Keratinocyte (primary cell): ENCODE results near the gene HOXA6. TPM values are rescaled to one million over a fixed set of nuclear protein-coding genes. Genes with fewer than 3 reads are reported as not detected.
A peak's percentile ranks its signal among the peaks of the same experiment; 100 is the strongest.

ENCODE experiments used
- DNase-seq: peaks from one replicate; pipeline ENCODE4 v3.0.0-alpha.2; 2011; ENCODE audit warnings: low read depth, missing footprints, low spot score
- FAIRE-seq: peaks from 2 replicates; lab custom pipeline; 2011; peaks lifted over from hg19 to GRCh38; lab: Jason Lieb, UNC
- H2AFZ ChIP-seq: 2 replicates; pipeline ENCODE4 v1.6.0; 2012; ENCODE audit warnings: low read length, control low read depth, inconsistent platforms; ENCODE audit not compliant: control insufficient read depth
- H3K27ac ChIP-seq: 2 replicates; pipeline ENCODE4 v1.5.1; 2011; ENCODE audit warnings: low read length; ENCODE audit not compliant: control insufficient read depth, insufficient read depth
- H3K27me3 ChIP-seq: 3 replicates; pipeline ENCODE4 v1.6.0; 2011; ENCODE audit warnings: low read length; ENCODE audit not compliant: control insufficient read depth, insufficient read depth; ENCODE audit errors: extremely low read depth
- H3K36me3 ChIP-seq, 2 experiments: 2 replicates in 1 of 2; 3 replicates in 1 of 2; pipeline ENCODE4 v1.5.1; 2011; ENCODE audit warnings: low read length in 2 of 2, mild to moderate bottlenecking in 1 of 2; ENCODE audit not compliant: control insufficient read depth in 2 of 2, insufficient read depth in 2 of 2; ENCODE audit errors: extremely low read depth in 1 of 2
- H3K4me1 ChIP-seq: 3 replicates; pipeline ENCODE4 v1.5.1; 2011; ENCODE audit warnings: low read length; ENCODE audit not compliant: control insufficient read depth, insufficient read depth; ENCODE audit errors: extremely low read depth
- H3K4me2 ChIP-seq: 3 replicates; pipeline ENCODE4 v1.6.0; 2011; ENCODE audit warnings: low read depth, low read length; ENCODE audit not compliant: control insufficient read depth, insufficient read depth; ENCODE audit errors: extremely low read depth
- H3K4me3 ChIP-seq, 3 experiments: fragments of 200-600 bp in 1 of 3; sonication (generic) in 1 of 3; 2 replicates in 2 of 3; 3 replicates in 1 of 3; pipeline ENCODE4 v1.5.1; 2011 to 2016; ENCODE audit warnings: low read length in 3 of 3, mild to moderate bottlenecking in 3 of 3, control low read depth in 2 of 3, inconsistent platforms in 1 of 3, low read depth in 1 of 3, mixed read lengths in 1 of 3, mixed run types in 1 of 3, moderate library complexity in 1 of 3; ENCODE audit not compliant: control insufficient read depth in 2 of 3, insufficient read depth in 2 of 3; ENCODE audit errors: extremely low read depth in 1 of 3
- H3K79me2 ChIP-seq: 2 replicates; pipeline ENCODE4 v1.6.0; 2012; ENCODE audit warnings: low read length; ENCODE audit not compliant: control insufficient read depth, insufficient read depth
- H3K9ac ChIP-seq: 3 replicates; pipeline ENCODE4 v1.6.0; 2011; ENCODE audit warnings: low read length; ENCODE audit not compliant: control insufficient read depth, insufficient read depth; ENCODE audit errors: extremely low read depth
- H3K9me1 ChIP-seq: 3 replicates; pipeline ENCODE4 v1.6.0; 2011; ENCODE audit warnings: low read length; ENCODE audit not compliant: control insufficient read depth, insufficient read depth; ENCODE audit errors: extremely low read depth
- H3K9me3 ChIP-seq: 2 replicates; pipeline ENCODE4 v1.5.1; 2012; ENCODE audit warnings: low read depth, low read length; ENCODE audit not compliant: control insufficient read depth
- H4K20me1 ChIP-seq: 3 replicates; pipeline ENCODE4 v1.6.0; 2011; ENCODE audit warnings: low read length; ENCODE audit not compliant: control insufficient read depth, insufficient read depth; ENCODE audit errors: extremely low read depth
- EZH2 ChIP-seq: IDR thresholded peaks from one replicate; pipeline ENCODE4 v1.6.1; 2012; ENCODE audit warnings: inconsistent platforms, mild to moderate bottlenecking, low read length, moderate library complexity
- dilution Hi-C: fragments of 300-500 bp; cut with MboI; formaldehyde crosslinking; loops from one replicate; pipeline ENCODE4 v1.7.0; 2020; ENCODE audit warnings: low sequenced_read_pairs; ENCODE audit not compliant: extremely low pct_ligation_motif_present
- polyA plus RNA-seq, 5 experiments: library from polyadenylated mRNA; depleted of rRNA in 3 of 5; stranded (reverse) in 3 of 5; stranded (forward) in 1 of 5; unstranded in 1 of 5; fragments of >200 nt; gene quantifications; 1 replicate in 1 of 5; 2 replicates in 3 of 5; 3 replicates in 1 of 5; pipeline versions ENCODE4 v1.2.1 to v1.2.3, GENCODE V29; 2011 to 2012; ENCODE audit warnings: missing spikeins in 2 of 5, low read depth in 1 of 5, low replicate concordance in 1 of 5
- TF ChIP-seq, protein P1 (sequence below), 3 experiments: IDR thresholded peaks in 1 of 3; conservative IDR thresholded peaks in 1 of 3; optimal IDR thresholded peaks in 1 of 3; 2 replicates in 2 of 3; 3 replicates in 1 of 3; pipeline versions ENCODE3 to v1.5.1; 2011; ENCODE audit warnings: low read length in 3 of 3, mild to moderate bottlenecking in 3 of 3, moderate library complexity in 2 of 3, control low read depth in 1 of 3, inconsistent platforms in 1 of 3; ENCODE audit not compliant: insufficient read depth in 2 of 3; ENCODE audit errors: extremely low read depth in 1 of 3

HOXA6 gene
- polyA plus RNA-seq, 1 donor (not counting 4 experiments of a cell fraction or from before 2014, with no cell fraction given) = 0.54 TPM

DNA sequence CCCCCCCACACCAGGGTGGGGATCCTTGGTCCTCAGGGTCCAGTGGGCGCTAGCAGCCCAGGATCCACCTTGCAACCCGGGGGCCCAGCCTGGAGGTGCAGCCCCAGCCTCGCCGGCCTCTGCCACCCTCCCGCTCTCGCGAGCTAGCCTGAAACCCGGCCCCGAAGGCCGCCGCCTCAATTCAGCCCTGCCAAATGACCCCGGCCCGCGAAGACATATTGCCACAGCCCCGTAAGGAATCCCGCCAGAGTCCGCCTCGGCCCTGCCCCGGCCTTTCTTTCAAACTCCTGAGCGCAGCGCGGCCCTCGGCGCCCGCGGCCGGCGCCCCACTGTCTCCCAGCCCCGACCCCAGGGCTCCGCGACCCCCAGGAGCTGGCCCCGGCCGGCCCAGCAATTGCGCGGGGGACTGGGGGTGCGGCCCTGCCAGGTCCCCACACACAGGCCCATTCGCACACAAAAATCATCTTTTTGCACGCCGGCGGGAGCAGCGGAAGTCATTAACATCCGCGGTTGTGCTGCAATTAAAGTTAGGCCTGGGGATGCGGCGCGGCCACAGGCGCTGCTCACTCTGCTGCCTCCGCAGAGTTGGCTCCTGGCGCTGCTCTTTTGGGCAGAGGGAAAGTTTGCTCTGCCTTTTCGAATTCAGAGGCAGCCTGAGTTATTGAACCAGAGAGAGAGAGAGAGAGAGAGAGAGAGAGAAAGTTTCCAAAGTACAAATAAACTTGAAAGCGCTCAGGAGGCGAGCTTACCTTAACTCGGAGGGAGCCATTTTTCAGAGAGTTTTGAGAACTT lies 8.0 kb downstream of the HOXA6 start:
- Histone ChIP-seq H4K20me1 (no peaks in the 10 kb centered on the region), H3K4me1 (peaks cover 43% of the 10 kb centered on the region), H3K27me3 (no peaks in the 10 kb centered on the region), H3K79me2 (peaks cover 46% of the 10 kb centered on the region), H3K9me1 (no peaks in the 10 kb centered on the region), H2AFZ (peak overlapping the region; percentile 49), H3K9me3 (no peaks in the 10 kb centered on the region), H3K9ac (peak overlapping the region; percentile 93), H3K4me2 (peak overlapping the region; percentile 92), H3K4me3 (peak overlapping the region in 2 of 3 experiments; percentile 57 to 93), H3K27ac (peak overlapping the region; percentile 92), H3K36me3 (peaks cover 2 to 4% of the 10 kb centered on the region in 2 experiments)
- DNase-seq = no peak
- no peak for TF ChIP-seq EZH2
- TF ChIP-seq, protein P1, sequence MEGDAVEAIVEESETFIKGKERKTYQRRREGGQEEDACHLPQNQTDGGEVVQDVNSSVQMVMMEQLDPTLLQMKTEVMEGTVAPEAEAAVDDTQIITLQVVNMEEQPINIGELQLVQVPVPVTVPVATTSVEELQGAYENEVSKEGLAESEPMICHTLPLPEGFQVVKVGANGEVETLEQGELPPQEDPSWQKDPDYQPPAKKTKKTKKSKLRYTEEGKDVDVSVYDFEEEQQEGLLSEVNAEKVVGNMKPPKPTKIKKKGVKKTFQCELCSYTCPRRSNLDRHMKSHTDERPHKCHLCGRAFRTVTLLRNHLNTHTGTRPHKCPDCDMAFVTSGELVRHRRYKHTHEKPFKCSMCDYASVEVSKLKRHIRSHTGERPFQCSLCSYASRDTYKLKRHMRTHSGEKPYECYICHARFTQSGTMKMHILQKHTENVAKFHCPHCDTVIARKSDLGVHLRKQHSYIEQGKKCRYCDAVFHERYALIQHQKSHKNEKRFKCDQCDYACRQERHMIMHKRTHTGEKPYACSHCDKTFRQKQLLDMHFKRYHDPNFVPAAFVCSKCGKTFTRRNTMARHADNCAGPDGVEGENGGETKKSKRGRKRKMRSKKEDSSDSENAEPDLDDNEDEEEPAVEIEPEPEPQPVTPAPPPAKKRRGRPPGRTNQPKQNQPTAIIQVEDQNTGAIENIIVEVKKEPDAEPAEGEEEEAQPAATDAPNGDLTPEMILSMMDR (optimal IDR thresholded peaks at IDR 0.05 in 1 of 3, IDR thresholded peaks at IDR 0.05 in 1 of 3, conservative IDR thresholded peaks at IDR 0.05 in 1 of 3; ENCODE audit: extremely low read depth in 1 of 3, insufficient read depth in 2 of 3, low read length in 3 of 3) = no peak
- FAIRE-seq = no peak
- dilution Hi-C loops = no loop called here

DNA sequence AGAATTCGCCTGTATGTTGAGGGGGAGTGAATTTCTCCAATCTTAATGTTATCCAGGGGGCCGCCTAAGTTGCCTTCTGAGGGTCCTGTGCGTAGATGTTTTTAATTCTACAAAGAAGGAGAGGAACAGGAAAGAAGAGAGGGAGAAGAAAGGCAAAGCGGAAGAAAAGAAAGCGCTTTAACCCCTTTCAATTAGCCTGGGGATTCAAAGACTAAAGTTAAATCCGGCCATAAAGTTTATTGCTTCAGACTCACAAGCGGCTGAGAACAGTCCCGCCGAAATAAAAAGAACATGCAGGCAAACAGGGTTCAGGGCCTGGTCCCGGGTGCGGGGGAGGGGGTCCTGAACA lies 8.6 kb downstream of the HOXA6 start:
- TF ChIP-seq, protein P1 (optimal IDR thresholded peaks at IDR 0.05 in 1 of 3, IDR thresholded peaks at IDR 0.05 in 1 of 3, conservative IDR thresholded peaks at IDR 0.05 in 1 of 3; ENCODE audit: extremely low read depth in 1 of 3, insufficient read depth in 2 of 3, low read length in 3 of 3) = no peak
- TF ChIP-seq EZH2 = no peak
- no peak for DNase-seq
- Histone ChIP-seq H4K20me1 (no peaks in the 10 kb centered on the region), H3K9ac (peak overlapping the region; percentile 93), H3K9me1 (no peaks in the 10 kb centered on the region), H3K9me3 (no peaks in the 10 kb centered on the region), H3K36me3 (peaks cover 0 to 4% of the 10 kb centered on the region in 2 experiments), H3K27ac (peak overlapping the region; percentile 92), H3K4me3 (peak overlapping the region in 2 of 3 experiments; percentile 57 to 93), H3K27me3 (no peaks in the 10 kb centered on the region), H2AFZ (no peak overlapping the region), H3K4me1 (peaks cover 46% of the 10 kb centered on the region), H3K79me2 (peaks cover 40% of the 10 kb centered on the region), H3K4me2 (peak overlapping the region; percentile 92)
- dilution Hi-C loops = no loop called here
- no peak for FAIRE-seq
